Measurements from ENCODE around the gene NUDT17. TPM values are rescaled to one million over a fixed set of nuclear protein-coding genes. Genes with fewer than 3 reads are reported as not detected.
A peak's percentile ranks its signal among the peaks of the same experiment; 100 is the strongest.

The NUDT17 gene
- total RNA-seq (1 to 10 TPM; 2.7 to 4.5 TPM), polyA plus RNA-seq (ENCODE audit: insufficient read length in 6 of 6) (10 to 100 TPM in 4 of 6 donors, 1 to 10 TPM in 2; 8.5 to 12.7 (median 10.5) TPM)
- long read RNA-seq, donor 1, partial matches to known transcripts, result 122 of 122 reads
- long read RNA-seq, donor 1, other reads (novel, unspliced or antisense), result 0 of 122 reads
- long read RNA-seq, donor 2, partial matches to known transcripts, result 96 of 96 reads
- long read RNA-seq, donor 2, other reads (novel, unspliced or antisense), result 0 of 96 reads
- long read RNA-seq, donor 3, result 0 reads
- long read RNA-seq, donor 4, partial matches to known transcripts, result 0 of 4 reads
- long read RNA-seq, donor 4, other reads (novel, unspliced or antisense), result 4 of 4 reads
- long read RNA-seq, donor 5, partial matches to known transcripts, result 71 of 73 reads
- long read RNA-seq, donor 5, other reads (novel, unspliced or antisense), result 0 of 73 reads
- long read RNA-seq, donor 6, result 0 reads
- long read RNA-seq, donor 7, partial matches to known transcripts, result 0 of 1 reads
- long read RNA-seq, donor 7, other reads (novel, unspliced or antisense), result 0 of 1 reads
- long read RNA-seq, donor 8, result 0 reads
- long read RNA-seq, donor 9, result 0 reads
- long read RNA-seq, donor 10, partial matches to known transcripts, result 0 of 2 reads
- long read RNA-seq, donor 10, other reads (novel, unspliced or antisense), result 2 of 2 reads
- long read RNA-seq, donor 11, partial matches to known transcripts, result 11 of 13 reads
- long read RNA-seq, donor 11, other reads (novel, unspliced or antisense), result 0 of 13 reads
- long read RNA-seq, donor 12, partial matches to known transcripts, result 0 of 1 reads
- long read RNA-seq, donor 12, other reads (novel, unspliced or antisense), result 0 of 1 reads

- Histone ChIP-seq H3K4me3 (peak within 1 kb of the TSS; percentile 52 to 64), H3K27me3 (no peaks in the 10 kb centered on the region), H3K36me3 (peaks cover 3 to 57% of the 10 kb centered on the region in 2 donors), H3K27ac (peak within 1 kb of the TSS; percentile 73 to 82), H3K9me3 (no peaks in the 10 kb centered on the region), H3K4me1 (peaks cover 9 to 16% of the 10 kb centered on the region in 2 donors)
- peak; percentile 88 to 93 for TF ChIP-seq CTCF (IDR thresholded peaks at IDR 0.05)
- intact Hi-C loops (cut with DNase I), result loop anchor here in 1 of 2 donors (10.0 kb wide), 1 partner anchor 169 kb away; no protein-coding TSS in a partner anchor
- ATAC-seq (peak; percentile 89), DNase-seq (peak; percentile 80 to 96 (median 86))
Observed at GRCh38 chr1:145845514-145846161, at the start of gene NUDT17. NUDT17 (plus strand) TSS chr1:145845630; CDS start chr1:145845641, 11 bp downstream.

DNA sequence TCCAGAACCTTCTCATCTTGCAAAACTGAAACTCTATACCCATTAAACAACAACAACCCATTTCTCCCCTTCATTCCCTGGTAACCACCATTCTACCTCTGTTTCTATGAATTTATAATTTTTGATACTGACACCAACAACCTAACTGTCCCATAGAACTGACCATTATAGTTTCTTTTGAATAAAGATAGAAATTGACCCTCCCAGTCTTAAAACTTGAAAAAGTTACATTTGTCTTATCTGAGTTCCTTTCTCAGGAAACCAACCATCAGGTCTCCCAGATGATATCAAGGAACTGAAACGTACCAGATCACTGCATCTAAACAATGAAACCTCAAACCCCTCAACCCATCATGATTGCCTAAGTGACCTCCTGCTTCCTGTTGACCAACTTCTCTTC, 48.7 kb upstream of the NUDT17 start:
- no peak for TF ChIP-seq CTCF (IDR thresholded peaks at IDR 0.05)
- Histone ChIP-seq H3K36me3 (peaks cover 0 to 9% of the 10 kb centered on the region in 2 donors), H3K27ac (no peak overlapping the region), H3K4me1 (no peaks in the 10 kb centered on the region), H3K27me3 (no peaks in the 10 kb centered on the region), H3K9me3 (peaks cover 0 to 26% of the 10 kb centered on the region in 2 donors), H3K4me3 (no peak overlapping the region)
- ATAC-seq (no peak), DNase-seq (no peak)
- intact Hi-C loops (cut with DNase I), result no loop called here

GRCh38 chr1:145799806-145800205, 45.6 kb upstream of the NUDT17 start:
- Histone ChIP-seq H3K4me3 (no peak overlapping the region), H3K27me3 (no peaks in the 10 kb centered on the region), H3K27ac (no peak overlapping the region), H3K9me3 (peaks cover 0 to 26% of the 10 kb centered on the region in 2 donors), H3K4me1 (peaks cover 0 to 12% of the 10 kb centered on the region in 2 donors), H3K36me3 (no peaks in the 10 kb centered on the region)
- no peak for DNase-seq
- ATAC-seq, result no peak
- intact Hi-C loops (cut with DNase I), result no loop called here
- no peak for TF ChIP-seq CTCF (IDR thresholded peaks at IDR 0.05)

- Histone ChIP-seq H3K27ac (no peak overlapping the region), H3K4me3 (no peak overlapping the region), H3K36me3 (no peaks in the 10 kb centered on the region), H3K27me3 (no peaks in the 10 kb centered on the region), H3K4me1 (peaks cover 0 to 14% of the 10 kb centered on the region in 2 donors), H3K9me3 (no peaks in the 10 kb centered on the region)
- no peak for TF ChIP-seq CTCF (IDR thresholded peaks at IDR 0.05)
- DNase-seq (no peak), ATAC-seq (peak; percentile 35)
- intact Hi-C loops (cut with DNase I), result no loop called here
Observed at GRCh38 chr1:145804235-145805045, 41.0 kb upstream of the NUDT17 start.

Data from left lung (tissue), 14 donors.